Sigmoid colon (tissue), 7 donors: ENCODE data around the gene MTUS2. TPM values are rescaled to one million over a fixed set of nuclear protein-coding genes. Genes with fewer than 3 reads are reported as not detected.
A peak's percentile ranks its signal among the peaks of the same experiment; 100 is the strongest.

Experiments used
- DNase-seq: peaks from one replicate; pipeline ENCODE4 v3.0.0-alpha.2; 2019
- H3K27ac ChIP-seq, 4 donors: fragments of 200-600 bp; sonication (generic); one replicate each; pipeline ENCODE4 v1.5.1; 2016 to 2019; ENCODE audit warnings: mild to moderate bottlenecking in 1 of 4
- H3K27me3 ChIP-seq, 3 donors: fragments of 200-600 bp; sonication (generic); one replicate each; pipeline ENCODE4 v1.5.1; 2019; ENCODE audit warnings: mild to moderate bottlenecking in 1 of 3
- H3K36me3 ChIP-seq, 4 donors: fragments of 200-600 bp; sonication (generic); one replicate each; pipeline ENCODE4 v1.5.1; 2016 to 2019
- H3K4me1 ChIP-seq, 4 donors: fragments of 200-600 bp; sonication (generic); one replicate each; pipeline ENCODE4 v1.5.1; 2017 to 2019
- H3K4me3 ChIP-seq, 4 donors: fragments of 200-600 bp; sonication (generic); one replicate each; pipeline ENCODE4 v1.5.1; 2017 to 2019; ENCODE audit warnings: mild to moderate bottlenecking in 2 of 4, moderate library complexity in 1 of 4
- H3K9me3 ChIP-seq, 4 donors: fragments of 200-600 bp in 3 of 4; sonication (generic) in 3 of 4; one replicate each; pipeline versions ENCODE4 v1.5.1 to v1.6.1; 2013 to 2019
- CTCF ChIP-seq, 4 experiments: fragments of 450-650 bp in 3 of 4; fragments of 200-600 bp in 1 of 4; IDR thresholded peaks; one replicate each; pipeline ENCODE4 v1.5.1; 2016 to 2019; ENCODE audit warnings: antibody characterized with exemption in 4 of 4, mild to moderate bottlenecking in 3 of 4, moderate library complexity in 2 of 4
- EP300 ChIP-seq, 4 donors: sonication (generic); formaldehyde crosslinking; IDR thresholded peaks; one replicate each; pipeline ENCODE4 v1.6.1; 2017; ENCODE audit warnings: antibody characterized with exemption in 4 of 4
- POLR2A ChIP-seq, 2 donors: fragments of 450-650 bp; IDR thresholded peaks; one replicate each; pipeline ENCODE4 v1.6.1; 2016; ENCODE audit warnings: antibody characterized with exemption in 2 of 2, mild to moderate bottlenecking in 2 of 2, moderate library complexity in 2 of 2
- POLR2AphosphoS5 ChIP-seq, 4 donors: sonication (generic); formaldehyde crosslinking; IDR thresholded peaks; one replicate each; pipeline ENCODE4 v1.6.1; 2017; ENCODE audit warnings: antibody characterized with exemption in 4 of 4
- WGBS, 2 donors: extraction: QIAGEN DNeasy Blood & Tissue Kit; methylation state at CpG; one replicate each; pipeline ENCODE4 v1.1.7; 2013; 5-methylcytosine and 5-hydroxymethylcytosine counted together
- intact Hi-C: fragments of 100-400 bp; cut with DNase I; formaldehyde crosslinking; loops from one replicate; pipeline ENCODE4 v1.15.1; 2023
- polyA plus RNA-seq, 3 donors: library from polyadenylated mRNA; stranded (reverse); fragments of 200-250 nt; gene quantifications; one replicate each; pipeline ENCODE4 v1.2.3, GENCODE V29; 2013
- total RNA-seq, 4 donors: library from RNA; depleted of rRNA; stranded (reverse); fragments of >200 nt; gene quantifications; one replicate each; pipeline ENCODE4 v1.1.0, GENCODE V29; 2016
- donor health status: healthy with polysubstance abuse.
- donor health status: Bipolar disorder and iron deficiency.
- donor health status: healthy.

The MTUS2 gene
- total and polyA plus RNA-seq, 7 donors: 0.23 to 2.2 (median 0.85) TPM; not detected in 1

- no peak for TF ChIP-seq CTCF (IDR thresholded peaks at IDR 0.05)
- intact Hi-C loops: no loop called here
- no peak for DNase-seq
Observed at GRCh38 chr13:29521336-29521735, 701.2 kb downstream of the MTUS2 start.

GRCh38 chr13:29522044-29522685 lies 702.0 kb downstream of the MTUS2 start:
- H3K9me3 ChIP-seq: no peaks in the 10 kb centered on the region
- WGBS, 2 donors: 92 to 96% methylated on average over 16 of the region's 16 CpGs
- H3K27ac ChIP-seq: peak overlapping the region in 2 of 4 donors; percentile 49 to 66
- no peak for DNase-seq
- intact Hi-C loops: no loop called here
- peaks cover 5 to 56% (median 19%) of the 10 kb centered on the region in 4 donors for H3K36me3 ChIP-seq
- no peaks in the 10 kb centered on the region for H3K27me3 ChIP-seq
- H3K4me1 ChIP-seq: peaks cover 0 to 19% (median 10%) of the 10 kb centered on the region in 4 donors
- TF ChIP-seq EP300 (IDR thresholded peaks at IDR 0.05) (peak in 1 of 4 donors; percentile 46), POLR2A (IDR thresholded peaks at IDR 0.05) (no peak), POLR2AphosphoS5 (IDR thresholded peaks at IDR 0.05) (peak; percentile 46 to 86 (median 75)), CTCF (IDR thresholded peaks at IDR 0.05) (no peak)
- no peak overlapping the region for H3K4me3 ChIP-seq

More at GRCh38 chr13:29521336-29521735, 701.2 kb downstream of the MTUS2 start:
- no peaks in the 10 kb centered on the region for H3K9me3 ChIP-seq
- WGBS, 2 donors: 95 to 97% methylated on average over 14 of the region's 14 CpGs
- no peaks in the 10 kb centered on the region for H3K27me3 ChIP-seq
- H3K36me3 ChIP-seq: peaks cover 5 to 64% (median 26%) of the 10 kb centered on the region in 4 donors
- no peak overlapping the region for H3K4me3 ChIP-seq
- H3K27ac ChIP-seq: peak overlapping the region in 1 of 4 donors; percentile 66
- peaks cover 0 to 19% (median 10%) of the 10 kb centered on the region in 4 donors for H3K4me1 ChIP-seq

GRCh38 chr13:29523199-29523961 lies 703.2 kb downstream of the MTUS2 start:
- intact Hi-C loops: no loop called here
- Histone ChIP-seq H3K4me1 (peaks cover 0 to 21% (median 10%) of the 10 kb centered on the region in 4 donors), H3K27ac (peak overlapping the region in 1 of 4 donors; percentile 66), H3K9me3 (no peaks in the 10 kb centered on the region), H3K4me3 (no peak overlapping the region), H3K36me3 (peaks cover 1 to 54% (median 12%) of the 10 kb centered on the region in 4 donors), H3K27me3 (no peaks in the 10 kb centered on the region)
- no peak for DNase-seq
- WGBS, 2 donors: 96% methylated on average over 23 of the region's 23 CpGs
- no peak for TF ChIP-seq POLR2A (IDR thresholded peaks at IDR 0.05)
- TF ChIP-seq CTCF (IDR thresholded peaks at IDR 0.05): no peak
- no peak for TF ChIP-seq EP300 (IDR thresholded peaks at IDR 0.05)
- TF ChIP-seq POLR2AphosphoS5 (IDR thresholded peaks at IDR 0.05): no peak

GRCh38 chr13:29524176-29524575 lies 704.0 kb downstream of the MTUS2 start:
- no peaks in the 10 kb centered on the region for H3K9me3 ChIP-seq
- H3K4me3 ChIP-seq: no peak overlapping the region
- no peaks in the 10 kb centered on the region for H3K27me3 ChIP-seq
- WGBS, 2 donors: 89 to 93% methylated on average over 17 of the region's 17 CpGs
- no peak overlapping the region for H3K27ac ChIP-seq
- peaks cover 0 to 29% (median 12%) of the 10 kb centered on the region in 4 donors for H3K4me1 ChIP-seq
- TF ChIP-seq CTCF (IDR thresholded peaks at IDR 0.05) (no peak), EP300 (IDR thresholded peaks at IDR 0.05) (no peak), POLR2AphosphoS5 (IDR thresholded peaks at IDR 0.05) (no peak), POLR2A (IDR thresholded peaks at IDR 0.05) (no peak)
- no peak for DNase-seq
- peaks cover 0 to 48% (median 12%) of the 10 kb centered on the region in 4 donors for H3K36me3 ChIP-seq
- intact Hi-C loops: no loop called here
